ENCODE results near the gene WFDC1.

DNA sequence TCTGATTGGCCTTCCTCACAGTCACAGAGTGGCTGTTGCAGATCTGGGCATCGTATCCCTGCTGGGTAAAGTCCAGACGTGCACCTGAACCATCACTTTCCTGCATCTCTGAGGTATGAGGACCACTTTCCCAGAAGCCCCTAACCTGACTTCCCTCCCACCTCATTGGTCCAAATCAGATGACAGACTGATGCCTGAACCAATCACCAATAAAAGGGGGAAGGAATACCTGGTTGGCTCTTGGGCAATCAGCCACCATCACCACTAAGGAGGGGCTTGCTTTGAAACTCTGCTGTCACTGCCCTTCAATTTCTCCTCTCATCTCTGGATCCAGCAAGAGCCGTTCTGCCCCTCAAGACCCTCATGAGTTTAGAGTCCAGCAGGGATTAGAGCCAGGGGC, 13.6 kb upstream of the WFDC1 start:
- TF ChIP-seq, protein P1, sequence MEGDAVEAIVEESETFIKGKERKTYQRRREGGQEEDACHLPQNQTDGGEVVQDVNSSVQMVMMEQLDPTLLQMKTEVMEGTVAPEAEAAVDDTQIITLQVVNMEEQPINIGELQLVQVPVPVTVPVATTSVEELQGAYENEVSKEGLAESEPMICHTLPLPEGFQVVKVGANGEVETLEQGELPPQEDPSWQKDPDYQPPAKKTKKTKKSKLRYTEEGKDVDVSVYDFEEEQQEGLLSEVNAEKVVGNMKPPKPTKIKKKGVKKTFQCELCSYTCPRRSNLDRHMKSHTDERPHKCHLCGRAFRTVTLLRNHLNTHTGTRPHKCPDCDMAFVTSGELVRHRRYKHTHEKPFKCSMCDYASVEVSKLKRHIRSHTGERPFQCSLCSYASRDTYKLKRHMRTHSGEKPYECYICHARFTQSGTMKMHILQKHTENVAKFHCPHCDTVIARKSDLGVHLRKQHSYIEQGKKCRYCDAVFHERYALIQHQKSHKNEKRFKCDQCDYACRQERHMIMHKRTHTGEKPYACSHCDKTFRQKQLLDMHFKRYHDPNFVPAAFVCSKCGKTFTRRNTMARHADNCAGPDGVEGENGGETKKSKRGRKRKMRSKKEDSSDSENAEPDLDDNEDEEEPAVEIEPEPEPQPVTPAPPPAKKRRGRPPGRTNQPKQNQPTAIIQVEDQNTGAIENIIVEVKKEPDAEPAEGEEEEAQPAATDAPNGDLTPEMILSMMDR (IDR thresholded peaks at IDR 0.05; ENCODE audit: low read depth, low read length, missing input control): no peak
- TF ChIP-seq HNF4G (IDR thresholded peaks at IDR 0.05): no peak
- TF ChIP-seq JUND (IDR thresholded peaks at IDR 0.05): no peak
- TF ChIP-seq, protein P2, sequence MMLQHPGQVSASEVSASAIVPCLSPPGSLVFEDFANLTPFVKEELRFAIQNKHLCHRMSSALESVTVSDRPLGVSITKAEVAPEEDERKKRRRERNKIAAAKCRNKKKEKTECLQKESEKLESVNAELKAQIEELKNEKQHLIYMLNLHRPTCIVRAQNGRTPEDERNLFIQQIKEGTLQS (IDR thresholded peaks at IDR 0.05): no peak
- no peak for TF ChIP-seq RAD21 (IDR thresholded peaks at IDR 0.05)
- TF ChIP-seq, protein P3, sequence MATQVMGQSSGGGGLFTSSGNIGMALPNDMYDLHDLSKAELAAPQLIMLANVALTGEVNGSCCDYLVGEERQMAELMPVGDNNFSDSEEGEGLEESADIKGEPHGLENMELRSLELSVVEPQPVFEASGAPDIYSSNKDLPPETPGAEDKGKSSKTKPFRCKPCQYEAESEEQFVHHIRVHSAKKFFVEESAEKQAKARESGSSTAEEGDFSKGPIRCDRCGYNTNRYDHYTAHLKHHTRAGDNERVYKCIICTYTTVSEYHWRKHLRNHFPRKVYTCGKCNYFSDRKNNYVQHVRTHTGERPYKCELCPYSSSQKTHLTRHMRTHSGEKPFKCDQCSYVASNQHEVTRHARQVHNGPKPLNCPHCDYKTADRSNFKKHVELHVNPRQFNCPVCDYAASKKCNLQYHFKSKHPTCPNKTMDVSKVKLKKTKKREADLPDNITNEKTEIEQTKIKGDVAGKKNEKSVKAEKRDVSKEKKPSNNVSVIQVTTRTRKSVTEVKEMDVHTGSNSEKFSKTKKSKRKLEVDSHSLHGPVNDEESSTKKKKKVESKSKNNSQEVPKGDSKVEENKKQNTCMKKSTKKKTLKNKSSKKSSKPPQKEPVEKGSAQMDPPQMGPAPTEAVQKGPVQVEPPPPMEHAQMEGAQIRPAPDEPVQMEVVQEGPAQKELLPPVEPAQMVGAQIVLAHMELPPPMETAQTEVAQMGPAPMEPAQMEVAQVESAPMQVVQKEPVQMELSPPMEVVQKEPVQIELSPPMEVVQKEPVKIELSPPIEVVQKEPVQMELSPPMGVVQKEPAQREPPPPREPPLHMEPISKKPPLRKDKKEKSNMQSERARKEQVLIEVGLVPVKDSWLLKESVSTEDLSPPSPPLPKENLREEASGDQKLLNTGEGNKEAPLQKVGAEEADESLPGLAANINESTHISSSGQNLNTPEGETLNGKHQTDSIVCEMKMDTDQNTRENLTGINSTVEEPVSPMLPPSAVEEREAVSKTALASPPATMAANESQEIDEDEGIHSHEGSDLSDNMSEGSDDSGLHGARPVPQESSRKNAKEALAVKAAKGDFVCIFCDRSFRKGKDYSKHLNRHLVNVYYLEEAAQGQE (IDR thresholded peaks at IDR 0.05): no peak
- TF ChIP-seq, protein P4, sequence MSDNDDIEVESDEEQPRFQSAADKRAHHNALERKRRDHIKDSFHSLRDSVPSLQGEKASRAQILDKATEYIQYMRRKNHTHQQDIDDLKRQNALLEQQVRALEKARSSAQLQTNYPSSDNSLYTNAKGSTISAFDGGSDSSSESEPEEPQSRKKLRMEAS (IDR thresholded peaks at IDR 0.05): no peak

All from liver (tissue), 3 donors.